Hepatocyte (in vitro differentiated cells): Measurements from ENCODE around the gene APLN.

ENCODE experiments used
- CTCF ChIP-seq: fragments of 200-600 bp; sonication (generic); IDR thresholded peaks from 2 replicates; pipeline ENCODE4 v1.5.1; 2016; ENCODE audit warnings: antibody characterized with exemption, mild to moderate bottlenecking; ENCODE audit not compliant: poor library complexity
- EZH2phosphoT487 ChIP-seq: fragments of 200-600 bp; sonication (generic); IDR thresholded peaks from one replicate; pipeline ENCODE4 v1.6.1; 2018; ENCODE audit warnings: antibody characterized with exemption, mild to moderate bottlenecking, low read depth, moderate library complexity; ENCODE audit not compliant: unreplicated experiment, severe bottlenecking

GRCh38 chrX:129651756-129652564 is 2.8 kb downstream of the APLN start:
- no peak for TF ChIP-seq EZH2phosphoT487
- no peak for TF ChIP-seq CTCF
